Endothelial cell of umbilical vein (primary cell): Measurements from ENCODE around the gene CCIN.

Source experiments
- CTCF ChIP-seq, 2 donors: IDR thresholded peaks; 1 replicate in 1 of 2; 2 replicates in 1 of 2; pipeline ENCODE4 v1.5.1; 2011; ENCODE audit warnings: low read length in 2 of 2, mild to moderate bottlenecking in 2 of 2, moderate library complexity in 2 of 2, control low read depth in 1 of 2, inconsistent platforms in 1 of 2, low read depth in 1 of 2; ENCODE audit not compliant: insufficient read depth in 1 of 2; ENCODE audit errors: extremely low read depth in 1 of 2
- FOS ChIP-seq: IDR thresholded peaks from 2 replicates; pipeline ENCODE4 v1.6.1; 2011; ENCODE audit warnings: mild to moderate bottlenecking, low read length, moderate library complexity, borderline replicate concordance; ENCODE audit not compliant: insufficient read depth
- GATA2 ChIP-seq: IDR thresholded peaks from 2 replicates; pipeline ENCODE4 v1.7.0; 2011; ENCODE audit warnings: low read depth, mild to moderate bottlenecking, moderate library complexity, mixed read lengths, low read length; ENCODE audit not compliant: insufficient read length, insufficient read depth
- JUN ChIP-seq: IDR thresholded peaks from 2 replicates; pipeline ENCODE4 v1.6.1; 2011; ENCODE audit warnings: borderline replicate concordance, low read depth; ENCODE audit not compliant: insufficient read length, insufficient read depth
- POLR2A ChIP-seq: IDR thresholded peaks from 2 replicates; pipeline ENCODE4 v1.6.1; 2012; ENCODE audit warnings: low read depth, mild to moderate bottlenecking, control low read depth, low read length
- TF ChIP-seq, protein P1 (sequence below): IDR thresholded peaks from 2 replicates; pipeline ENCODE4 v1.6.1; 2011; ENCODE audit not compliant: insufficient read depth, insufficient read length

DNA sequence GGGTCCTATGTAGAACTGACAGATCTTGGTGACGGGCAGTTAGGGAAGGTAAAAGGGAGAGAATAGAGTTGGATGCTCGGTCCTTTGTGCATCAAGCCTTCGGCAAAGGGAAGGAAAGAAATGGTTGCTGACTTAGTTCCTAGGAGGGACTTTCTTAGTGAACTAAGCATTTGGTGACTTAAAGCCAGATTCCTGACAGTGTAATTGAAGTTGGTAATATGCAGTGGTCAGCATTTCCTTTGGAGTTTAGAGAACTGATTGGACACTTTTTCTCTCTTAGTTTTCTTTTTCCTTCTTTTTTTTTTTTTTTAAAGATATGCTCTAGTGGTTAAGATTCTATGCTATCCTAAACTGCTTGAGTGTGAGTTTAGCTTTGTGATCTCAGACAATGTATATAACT is 23.8 kb downstream of the CCIN start:
- no peak for TF ChIP-seq POLR2A
- TF ChIP-seq CTCF (IDR thresholded peaks at IDR 0.05; ENCODE audit: extremely low read depth in 1 of 2, insufficient read depth in 1 of 2, low read depth in 1 of 2, low read length in 2 of 2) = no peak
- TF ChIP-seq, protein P1, sequence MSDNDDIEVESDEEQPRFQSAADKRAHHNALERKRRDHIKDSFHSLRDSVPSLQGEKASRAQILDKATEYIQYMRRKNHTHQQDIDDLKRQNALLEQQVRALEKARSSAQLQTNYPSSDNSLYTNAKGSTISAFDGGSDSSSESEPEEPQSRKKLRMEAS = no peak
- no peak for TF ChIP-seq FOS
- no peak for TF ChIP-seq JUN
- TF ChIP-seq GATA2 = no peak
